Heart left ventricle (tissue), 16 donors: ENCODE measurements around the gene PTH2. TPM values are rescaled to one million over a fixed set of nuclear protein-coding genes. Genes with fewer than 3 reads are reported as not detected.
"Not testable (repeated sequence)": the region's sequence is repeated elsewhere in the genome, so short reads cannot be mapped to it uniquely, and the experiment has no call there.

Source experiments
- ATAC-seq, 4 donors: fragments of 200-7000 bp; cut with Tn5 transposase; one replicate each; pipeline ENCODE4 v1.9.1; 2020 to 2022; ENCODE audit warnings: moderate library complexity in 4 of 4, mild to moderate bottlenecking in 3 of 4, moderate number of reproducible peaks in 1 of 4
- DNase-seq, 5 donors: peaks; one replicate each; pipeline ENCODE4 v3.0.0-alpha.2; 2020
- H3K27ac ChIP-seq, 12 donors: fragments of 200-600 bp; sonication (generic) in 4 of 12; one replicate each; pipeline versions ENCODE4 v1.5.0 to v1.8.0; 2016 to 2022; ENCODE audit warnings: mild to moderate bottlenecking in 2 of 12
- H3K27me3 ChIP-seq, 9 donors: fragments of 200-600 bp; sonication (generic) in 2 of 9; one replicate each; pipeline versions ENCODE4 v1.5.1 to v1.8.0; 2016 to 2022; ENCODE audit warnings: mild to moderate bottlenecking in 3 of 9
- H3K36me3 ChIP-seq, 9 donors: fragments of 200-600 bp; sonication (generic) in 2 of 9; one replicate each; pipeline versions ENCODE4 v1.5.0 to v1.8.0; 2018 to 2022; ENCODE audit warnings: mild to moderate bottlenecking in 2 of 9
- H3K4me1 ChIP-seq, 12 donors: fragments of 200-600 bp; sonication (generic) in 4 of 12; one replicate each; pipeline versions ENCODE4 v1.5.0 to v1.8.0; 2016 to 2022; ENCODE audit warnings: mild to moderate bottlenecking in 3 of 12
- H3K4me3 ChIP-seq, 12 donors: fragments of 200-600 bp; sonication (generic) in 4 of 12; one replicate each; pipeline versions ENCODE4 v1.5.0 to v1.8.0; 2017 to 2022; ENCODE audit warnings: mild to moderate bottlenecking in 9 of 12, moderate library complexity in 4 of 12
- H3K9me3 ChIP-seq, 12 donors: fragments of 200-600 bp; sonication (generic) in 4 of 12; one replicate each; pipeline versions ENCODE4 v1.5.0 to v1.8.0; 2016 to 2022; ENCODE audit warnings: mild to moderate bottlenecking in 1 of 12
- CTCF ChIP-seq, 12 donors: fragments of 200-600 bp; sonication (generic) in 4 of 12; IDR thresholded peaks; one replicate each; pipeline versions ENCODE4 v1.5.0 to v1.8.0; 2018 to 2022; ENCODE audit warnings: antibody characterized with exemption in 12 of 12, mild to moderate bottlenecking in 5 of 12
- POLR2A ChIP-seq, 2 donors: fragments of 450-650 bp; IDR thresholded peaks; one replicate each; pipeline ENCODE4 v1.6.1; 2017; ENCODE audit warnings: antibody characterized with exemption in 2 of 2, mild to moderate bottlenecking in 2 of 2, moderate library complexity in 2 of 2
- WGBS, 4 donors: extraction: QIAGEN DNeasy Blood & Tissue Kit in 2 of 4; methylation state at CpG; one replicate each; pipeline versions ENCODE4 v1.1.5 to v1.1.7; 2013 to 2018; 5-methylcytosine and 5-hydroxymethylcytosine counted together
- intact Hi-C, 10 donors: fragments of 100-400 bp; cut with DNase I; formaldehyde crosslinking; loops; one replicate each; pipeline versions ENCODE4 v1.11.1 to v1.14.2; 2022
- polyA plus RNA-seq, 2 donors: library from polyadenylated mRNA; stranded (reverse); fragments of 200-250 nt; gene quantifications; one replicate each; pipeline ENCODE4 v1.2.3, GENCODE V29; 2013
- total RNA-seq, 9 donors: library from RNA; depleted of rRNA in 2 of 9; stranded (reverse); fragments of >200 nt in 2 of 9; fragmentation: NEBNext Ultra II Directional in 3 of 9; extraction: Animal tissue kit (Norgen Biotek cat#: 25700) in 3 of 9; gene quantifications; one replicate each; pipeline versions ENCODE4 v1.1.0 to v1.2.4, GENCODE V29; 2016 to 2023
- donor health status: ischemic (EF 13 %, LVEDD 7.1; RV severe dilation, severe dysfunction).
- donor health status: healthy with polysubstance abuse.
- donor health status: DM: no; HTN: yes; CAD: no.
- donor health status: DM: no; HTN: no; CAD: no.
- donor health status: ischemic (EF 25% LVEDD 6.9; RV normal size, moderate dysfunction).
- donor health status: ischemic (EF 25% LVEDD 5.7; RV mildly dilated, moderate dysfunction).
- donor health status: healthy.
- donor health status: DM: yes; HTN: yes; CAD: no.
- donor health status: ischemic (EF 35%, LVEDD 5.7; RV mildly dilated, moderate dysfunction).
- donor health status: nonischemic (EF 11% LVEDD 7.7; RV severe dilation, severe dysfunction).
- donor health status: DM: yes; HTN: yes; CAD: no.
- donor health status: PGD.
- donor health status: ischemic (EF 29% LVEDD 5.4; RV normal size, mild dysfunction).
- donor health status: nonischemic (EF 23%, LVEDD 6.1; RV moderate dilation, normal function).

The PTH2 gene
- total and polyA plus RNA-seq, 11 donors: not detected

- WGBS, 4 donors: 93 to 95% (median 94%) methylated on average over 33 to 39 of the region's 39 CpGs
- no peak for TF ChIP-seq POLR2A (IDR thresholded peaks at IDR 0.05)
- TF ChIP-seq CTCF (IDR thresholded peaks at IDR 0.05): no peak
- H3K4me3 ChIP-seq: no peak overlapping the region
- H3K27me3 ChIP-seq: no peaks in the 10 kb centered on the region
- intact Hi-C loops: no loop called here
- peaks cover 0 to 59% (median 24%) of the 10 kb centered on the region in 9 donors for H3K36me3 ChIP-seq
- no peak overlapping the region for H3K27ac ChIP-seq
- H3K4me1 ChIP-seq: peaks cover 0 to 11% (median 8%) of the 10 kb centered on the region in 12 donors
- ATAC-seq (no peak), DNase-seq (peak in 1 of 5 donors; percentile 25)
- no peaks in the 10 kb centered on the region for H3K9me3 ChIP-seq
Observed at GRCh38 chr19:49463960-49464740, 40.9 kb upstream of the PTH2 start.

- H3K9me3 ChIP-seq: no peaks in the 10 kb centered on the region
- ATAC-seq (no peak), DNase-seq (no peak)
- intact Hi-C loops: no loop called here
- no peak overlapping the region for H3K4me3 ChIP-seq
- peaks cover 0 to 59% (median 24%) of the 10 kb centered on the region in 9 donors for H3K36me3 ChIP-seq
- H3K27me3 ChIP-seq: no peaks in the 10 kb centered on the region
- TF ChIP-seq POLR2A (IDR thresholded peaks at IDR 0.05) (no peak), CTCF (IDR thresholded peaks at IDR 0.05) (no peak)
- H3K27ac ChIP-seq: no peak overlapping the region
- 87 to 90% (median 88%) methylated on average over 12 of the region's 12 CpGs for WGBS, 4 donors
- peaks cover 0 to 4% (median 0%) of the 10 kb centered on the region in 12 donors for H3K4me1 ChIP-seq
Observed at GRCh38 chr19:49462492-49462891, 39.3 kb upstream of the PTH2 start.

- 97 to 98% (median 97%) methylated on average over 34 to 37 of the region's 37 CpGs for WGBS, 4 donors
- TF ChIP-seq CTCF (IDR thresholded peaks at IDR 0.05) (no peak), POLR2A (IDR thresholded peaks at IDR 0.05) (no peak)
- Histone ChIP-seq H3K27me3 (no peaks in the 10 kb centered on the region), H3K9me3 (no peaks in the 10 kb centered on the region), H3K36me3 (peaks cover 0 to 52% (median 22%) of the 10 kb centered on the region in 9 donors), H3K4me1 (peaks cover 0 to 11% (median 0%) of the 10 kb centered on the region in 12 donors), H3K4me3 (no peak overlapping the region), H3K27ac (no peak overlapping the region)
- intact Hi-C loops: no loop called here
- ATAC-seq (no peak), DNase-seq (no peak)
Observed at GRCh38 chr19:49461656-49462055, 38.4 kb upstream of the PTH2 start.

GRCh38 chr19:49461130-49461529 is 37.9 kb upstream of the PTH2 start:
- intact Hi-C loops, H3K27ac ChIP-seq, ATAC-seq, H3K27me3 ChIP-seq, DNase-seq, H3K9me3 ChIP-seq, H3K4me3 ChIP-seq: not testable (repeated sequence)
- Histone ChIP-seq H3K36me3 (peaks cover 0 to 47% (median 21%) of the 10 kb centered on the region in 9 donors), H3K4me1 (peaks cover 0 to 16% (median 2%) of the 10 kb centered on the region in 12 donors)
- WGBS, 4 donors: 0% methylated on average over 1 of the region's 1 CpG; no CpG with 5 or more reads in 3 of the 4 donors
